Heart left ventricle (tissue), 16 donors: ENCODE measurements around the gene IL22RA1. TPM values are rescaled to one million over a fixed set of nuclear protein-coding genes. Genes with fewer than 3 reads are reported as not detected.

Experiments
- ATAC-seq, 4 donors: fragments of 200-7000 bp; cut with Tn5 transposase; one replicate each; pipeline ENCODE4 v1.9.1; 2020 to 2022; ENCODE audit warnings: moderate library complexity in 4 of 4, mild to moderate bottlenecking in 3 of 4, moderate number of reproducible peaks in 1 of 4
- DNase-seq, 5 donors: peaks; one replicate each; pipeline ENCODE4 v3.0.0-alpha.2; 2020
- H3K27ac ChIP-seq, 12 donors: fragments of 200-600 bp; sonication (generic) in 4 of 12; one replicate each; pipeline versions ENCODE4 v1.5.0 to v1.8.0; 2016 to 2022; ENCODE audit warnings: mild to moderate bottlenecking in 2 of 12
- H3K27me3 ChIP-seq, 9 donors: fragments of 200-600 bp; sonication (generic) in 2 of 9; one replicate each; pipeline versions ENCODE4 v1.5.1 to v1.8.0; 2016 to 2022; ENCODE audit warnings: mild to moderate bottlenecking in 3 of 9
- H3K36me3 ChIP-seq, 9 donors: fragments of 200-600 bp; sonication (generic) in 2 of 9; one replicate each; pipeline versions ENCODE4 v1.5.0 to v1.8.0; 2018 to 2022; ENCODE audit warnings: mild to moderate bottlenecking in 2 of 9
- H3K4me1 ChIP-seq, 12 donors: fragments of 200-600 bp; sonication (generic) in 4 of 12; one replicate each; pipeline versions ENCODE4 v1.5.0 to v1.8.0; 2016 to 2022; ENCODE audit warnings: mild to moderate bottlenecking in 3 of 12
- H3K4me3 ChIP-seq, 12 donors: fragments of 200-600 bp; sonication (generic) in 4 of 12; one replicate each; pipeline versions ENCODE4 v1.5.0 to v1.8.0; 2017 to 2022; ENCODE audit warnings: mild to moderate bottlenecking in 9 of 12, moderate library complexity in 4 of 12
- H3K9me3 ChIP-seq, 12 donors: fragments of 200-600 bp; sonication (generic) in 4 of 12; one replicate each; pipeline versions ENCODE4 v1.5.0 to v1.8.0; 2016 to 2022; ENCODE audit warnings: mild to moderate bottlenecking in 1 of 12
- POLR2A ChIP-seq, 2 donors: fragments of 450-650 bp; IDR thresholded peaks; one replicate each; pipeline ENCODE4 v1.6.1; 2017; ENCODE audit warnings: antibody characterized with exemption in 2 of 2, mild to moderate bottlenecking in 2 of 2, moderate library complexity in 2 of 2
- WGBS, 4 donors: extraction: QIAGEN DNeasy Blood & Tissue Kit in 2 of 4; methylation state at CpG; one replicate each; pipeline versions ENCODE4 v1.1.5 to v1.1.7; 2013 to 2018; 5-methylcytosine and 5-hydroxymethylcytosine counted together
- intact Hi-C, 10 donors: fragments of 100-400 bp; cut with DNase I; formaldehyde crosslinking; loops; one replicate each; pipeline versions ENCODE4 v1.11.1 to v1.14.2; 2022
- polyA plus RNA-seq, 2 donors: library from polyadenylated mRNA; stranded (reverse); fragments of 200-250 nt; gene quantifications; one replicate each; pipeline ENCODE4 v1.2.3, GENCODE V29; 2013
- total RNA-seq, 9 donors: library from RNA; depleted of rRNA in 2 of 9; stranded (reverse); fragments of >200 nt in 2 of 9; fragmentation: NEBNext Ultra II Directional in 3 of 9; extraction: Animal tissue kit (Norgen Biotek cat#: 25700) in 3 of 9; gene quantifications; one replicate each; pipeline versions ENCODE4 v1.1.0 to v1.2.4, GENCODE V29; 2016 to 2023
- TF ChIP-seq, protein P1 (sequence below), 12 donors: fragments of 200-600 bp; sonication (generic) in 4 of 12; IDR thresholded peaks; one replicate each; pipeline versions ENCODE4 v1.5.0 to v1.8.0; 2018 to 2022; ENCODE audit warnings: antibody characterized with exemption in 12 of 12, mild to moderate bottlenecking in 5 of 12
- donor health status: ischemic (EF 13 %, LVEDD 7.1; RV severe dilation, severe dysfunction).
- donor health status: healthy with polysubstance abuse.
- donor health status: DM: no; HTN: yes; CAD: no.
- donor health status: DM: no; HTN: no; CAD: no.
- donor health status: ischemic (EF 25% LVEDD 6.9; RV normal size, moderate dysfunction).
- donor health status: ischemic (EF 25% LVEDD 5.7; RV mildly dilated, moderate dysfunction).
- donor health status: healthy.
- donor health status: DM: yes; HTN: yes; CAD: no.
- donor health status: ischemic (EF 35%, LVEDD 5.7; RV mildly dilated, moderate dysfunction).
- donor health status: nonischemic (EF 11% LVEDD 7.7; RV severe dilation, severe dysfunction).
- donor health status: DM: yes; HTN: yes; CAD: no.
- donor health status: PGD.
- donor health status: ischemic (EF 29% LVEDD 5.4; RV normal size, mild dysfunction).
- donor health status: nonischemic (EF 23%, LVEDD 6.1; RV moderate dilation, normal function).

IL22RA1 gene
- total and polyA plus RNA-seq, 11 donors = 0.04 to 1.3 (median 0.36) TPM; not detected in 3

DNA sequence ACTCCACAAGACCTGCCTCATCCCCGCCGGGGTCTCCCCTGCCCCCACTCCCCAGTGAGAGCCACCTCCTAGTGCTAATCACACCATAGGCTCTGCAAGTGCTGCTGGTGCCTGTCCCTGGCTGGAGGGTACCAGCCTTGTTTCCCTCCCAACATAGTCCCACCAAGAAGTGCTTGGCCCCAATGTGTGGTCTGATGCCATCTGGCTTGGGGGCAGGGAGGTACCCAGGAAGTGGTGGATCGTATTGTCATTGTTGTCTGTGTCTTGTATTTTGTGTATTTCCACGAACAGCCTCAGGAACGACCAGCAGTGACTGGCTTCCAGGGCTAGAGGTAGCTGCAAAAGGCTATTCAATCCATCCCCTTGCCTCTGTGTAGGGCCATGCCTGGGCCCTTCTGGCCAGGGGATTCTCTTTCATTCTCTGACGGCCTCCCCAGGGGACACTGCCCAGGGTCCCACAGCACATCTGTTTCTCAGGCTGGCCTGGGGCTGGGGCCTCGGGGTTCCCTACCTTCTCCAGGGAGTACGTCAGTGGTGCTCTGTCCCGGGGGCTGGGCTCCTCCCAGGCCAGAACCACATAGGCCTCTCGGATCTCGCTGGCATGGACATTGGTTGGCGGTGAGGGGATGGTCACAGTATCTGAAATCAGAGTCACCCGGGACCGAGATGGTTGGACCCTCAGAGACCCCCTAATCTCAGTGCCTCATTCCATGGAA, 53.8 kb downstream of the IL22RA1 start:
- intact Hi-C loops = no loop called here
- H3K9me3 ChIP-seq = no peaks in the 10 kb centered on the region
- WGBS, 4 donors = 68 to 88% (median 77%) methylated on average over 8 to 14 of the region's 14 CpGs
- no peaks in the 10 kb centered on the region for H3K27me3 ChIP-seq
- peaks cover 0 to 32% (median 0%) of the 10 kb centered on the region in 12 donors for H3K4me1 ChIP-seq
- H3K4me3 ChIP-seq = no peak overlapping the region
- peak overlapping the region in 4 of 12 donors; percentile 3 to 75 (median 60) for H3K27ac ChIP-seq
- ATAC-seq = no peak
- peak in 2 of 5 donors; percentile 19 to 42 for DNase-seq
- peaks cover 0 to 79% (median 9%) of the 10 kb centered on the region in 9 donors for H3K36me3 ChIP-seq
- TF ChIP-seq POLR2A (IDR thresholded peaks at IDR 0.05) = no peak
- TF ChIP-seq, protein P1, sequence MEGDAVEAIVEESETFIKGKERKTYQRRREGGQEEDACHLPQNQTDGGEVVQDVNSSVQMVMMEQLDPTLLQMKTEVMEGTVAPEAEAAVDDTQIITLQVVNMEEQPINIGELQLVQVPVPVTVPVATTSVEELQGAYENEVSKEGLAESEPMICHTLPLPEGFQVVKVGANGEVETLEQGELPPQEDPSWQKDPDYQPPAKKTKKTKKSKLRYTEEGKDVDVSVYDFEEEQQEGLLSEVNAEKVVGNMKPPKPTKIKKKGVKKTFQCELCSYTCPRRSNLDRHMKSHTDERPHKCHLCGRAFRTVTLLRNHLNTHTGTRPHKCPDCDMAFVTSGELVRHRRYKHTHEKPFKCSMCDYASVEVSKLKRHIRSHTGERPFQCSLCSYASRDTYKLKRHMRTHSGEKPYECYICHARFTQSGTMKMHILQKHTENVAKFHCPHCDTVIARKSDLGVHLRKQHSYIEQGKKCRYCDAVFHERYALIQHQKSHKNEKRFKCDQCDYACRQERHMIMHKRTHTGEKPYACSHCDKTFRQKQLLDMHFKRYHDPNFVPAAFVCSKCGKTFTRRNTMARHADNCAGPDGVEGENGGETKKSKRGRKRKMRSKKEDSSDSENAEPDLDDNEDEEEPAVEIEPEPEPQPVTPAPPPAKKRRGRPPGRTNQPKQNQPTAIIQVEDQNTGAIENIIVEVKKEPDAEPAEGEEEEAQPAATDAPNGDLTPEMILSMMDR (IDR thresholded peaks at IDR 0.05) = no peak

DNA sequence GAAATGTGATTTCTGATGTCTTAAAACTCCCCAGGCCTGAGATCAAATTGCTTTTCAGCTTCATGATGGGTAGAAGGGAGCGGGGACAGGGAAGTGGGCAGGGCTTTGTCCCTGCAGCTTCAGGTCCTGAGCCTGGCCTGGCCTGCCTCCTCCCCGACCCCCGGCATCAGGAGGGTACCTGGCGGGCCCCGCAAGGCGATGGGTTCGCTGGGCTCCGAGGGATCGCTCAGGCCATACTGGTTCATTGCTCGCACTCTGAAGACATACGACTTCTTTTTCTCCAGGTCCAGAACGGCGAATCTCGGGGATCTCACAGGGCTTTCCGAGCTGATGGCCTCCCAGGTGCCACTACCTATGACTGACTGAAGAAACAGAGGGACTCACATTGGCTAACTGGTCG, 56.5 kb downstream of the IL22RA1 start:
- no peak for TF ChIP-seq POLR2A (IDR thresholded peaks at IDR 0.05)
- TF ChIP-seq, protein P1 (IDR thresholded peaks at IDR 0.05) = no peak
- intact Hi-C loops = no loop called here
- no peak overlapping the region for H3K27ac ChIP-seq
- H3K9me3 ChIP-seq = no peaks in the 10 kb centered on the region
- ATAC-seq (no peak), DNase-seq (peak in 1 of 5 donors; percentile 21)
- H3K4me1 ChIP-seq = peaks cover 0 to 30% (median 0%) of the 10 kb centered on the region in 12 donors
- no peaks in the 10 kb centered on the region for H3K27me3 ChIP-seq
- peaks cover 0 to 80% (median 28%) of the 10 kb centered on the region in 9 donors for H3K36me3 ChIP-seq
- no peak overlapping the region for H3K4me3 ChIP-seq
- WGBS, 4 donors = 91 to 96% (median 94%) methylated on average over 12 to 16 of the region's 16 CpGs

DNA sequence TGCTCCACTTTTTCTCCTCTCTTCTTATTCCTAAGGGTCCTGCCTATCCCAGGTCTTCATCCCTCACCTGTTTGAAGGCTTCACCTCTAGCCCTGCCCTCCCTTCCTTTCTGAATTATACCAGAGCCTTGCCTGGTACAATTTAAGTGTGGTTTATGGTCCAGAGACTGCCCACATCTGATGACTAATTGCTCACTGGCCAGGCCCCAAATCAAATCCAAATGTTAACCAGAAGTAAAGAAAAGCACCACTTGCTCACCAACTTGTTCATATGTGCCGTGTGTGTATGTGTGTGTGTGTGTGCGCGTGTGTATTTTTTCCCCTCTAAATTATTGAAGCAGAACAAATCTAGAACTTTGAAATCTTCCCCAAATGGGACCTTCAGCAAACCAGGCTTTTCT, 57.4 kb downstream of the IL22RA1 start:
- H3K27me3 ChIP-seq = no peaks in the 10 kb centered on the region
- H3K36me3 ChIP-seq = peaks cover 0 to 84% (median 28%) of the 10 kb centered on the region in 9 donors
- TF ChIP-seq POLR2A (IDR thresholded peaks at IDR 0.05) = no peak
- TF ChIP-seq, protein P1 (IDR thresholded peaks at IDR 0.05) = no peak
- no peaks in the 10 kb centered on the region for H3K9me3 ChIP-seq
- WGBS, 4 donors = 65 to 95% (median 73%) methylated on average over 3 of the region's 3 CpGs
- no peak for DNase-seq
- no peak for ATAC-seq
- no peak overlapping the region for H3K27ac ChIP-seq
- H3K4me1 ChIP-seq = peaks cover 0 to 38% (median 2%) of the 10 kb centered on the region in 12 donors
- no peak overlapping the region for H3K4me3 ChIP-seq
- intact Hi-C loops = no loop called here

DNA sequence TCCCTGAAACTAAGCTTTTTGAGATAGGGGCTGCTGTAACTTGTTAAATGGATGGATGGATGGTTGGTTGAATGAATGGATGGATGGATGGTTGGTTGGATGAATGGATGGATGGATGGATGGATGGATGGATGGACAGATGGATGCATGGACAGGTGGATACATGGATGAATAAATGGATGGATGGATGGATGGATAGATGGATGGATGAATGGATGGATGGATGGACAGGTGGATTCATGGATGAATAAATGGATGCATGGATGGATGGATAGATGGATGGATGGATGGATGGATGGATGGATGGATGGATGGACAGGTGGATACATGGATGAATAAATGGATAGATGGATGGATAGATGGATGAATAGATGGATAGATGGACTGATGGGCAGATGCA, 57.9 kb downstream of the IL22RA1 start:
- H3K4me3 ChIP-seq = no peak overlapping the region
- H3K36me3 ChIP-seq = peaks cover 0 to 85% (median 28%) of the 10 kb centered on the region in 9 donors
- H3K27ac ChIP-seq = no peak overlapping the region
- DNase-seq = no peak
- peaks cover 0 to 40% (median under 1%) of the 10 kb centered on the region in 12 donors for H3K4me1 ChIP-seq
- H3K9me3 ChIP-seq = no peaks in the 10 kb centered on the region
- ATAC-seq = no peak
- no peaks in the 10 kb centered on the region for H3K27me3 ChIP-seq
- intact Hi-C loops = no loop called here
- TF ChIP-seq POLR2A (IDR thresholded peaks at IDR 0.05) = no peak
- TF ChIP-seq, protein P1 (IDR thresholded peaks at IDR 0.05) = no peak
